Subcutaneous adipose tissue (tissue), 4 donors: ENCODE results near the gene NOTCH1. TPM values are rescaled to one million over a fixed set of nuclear protein-coding genes. Genes with fewer than 3 reads are reported as not detected.

Source experiments
- CTCF ChIP-seq: fragments of 450-650 bp; IDR thresholded peaks from one replicate; pipeline ENCODE4 v1.5.1; 2016; ENCODE audit warnings: low read depth, mild to moderate bottlenecking, control low read depth, antibody characterized with exemption, moderate library complexity
- total RNA-seq, 4 donors: library from RNA; depleted of rRNA; stranded (reverse); fragments of >200 nt; gene quantifications; one replicate each; pipeline ENCODE4 v1.1.0, GENCODE V29; 2016

NOTCH1 gene
- total RNA-seq, 4 donors from 2014 or later = 18.0 to 94.4 (median 21.3) TPM

- no peak for TF ChIP-seq CTCF
Observed at GRCh38 chr9:136530461-136531089, 15.3 kb downstream of the NOTCH1 start.

- TF ChIP-seq CTCF = no peak
Observed at GRCh38 chr9:136529516-136530460, 16.1 kb downstream of the NOTCH1 start.

DNA sequence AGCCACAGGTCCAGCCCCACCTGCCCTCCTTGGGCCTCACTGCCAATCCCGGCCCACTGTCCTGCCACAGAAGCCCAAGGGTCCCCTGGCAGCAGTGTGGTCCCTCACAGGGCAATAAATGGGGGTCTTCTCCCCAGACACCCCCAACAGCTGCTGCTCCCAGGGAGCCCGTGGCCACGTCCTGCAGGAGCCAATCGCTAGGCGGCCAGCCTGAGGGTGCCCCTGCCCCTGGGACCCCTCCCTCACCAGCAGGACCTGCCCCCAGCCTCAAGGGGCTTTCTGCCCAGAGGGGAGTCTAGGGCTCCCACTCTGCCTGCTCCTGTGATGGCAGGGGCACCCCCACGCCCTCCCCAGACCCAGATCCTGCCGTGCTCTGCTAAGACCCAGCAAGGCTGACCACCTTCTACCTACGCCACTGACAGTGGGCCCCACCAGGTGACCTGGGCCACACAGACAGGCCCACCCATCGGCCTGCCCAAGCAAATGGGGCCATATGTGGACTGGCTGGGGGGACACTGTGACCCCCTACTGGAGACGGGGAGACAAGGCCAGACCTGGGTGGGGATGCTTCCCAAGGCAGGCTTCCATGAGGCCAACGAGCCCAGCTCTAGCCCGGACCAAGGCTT is 17.0 kb downstream of the NOTCH1 start:
- TF ChIP-seq CTCF = no peak

DNA sequence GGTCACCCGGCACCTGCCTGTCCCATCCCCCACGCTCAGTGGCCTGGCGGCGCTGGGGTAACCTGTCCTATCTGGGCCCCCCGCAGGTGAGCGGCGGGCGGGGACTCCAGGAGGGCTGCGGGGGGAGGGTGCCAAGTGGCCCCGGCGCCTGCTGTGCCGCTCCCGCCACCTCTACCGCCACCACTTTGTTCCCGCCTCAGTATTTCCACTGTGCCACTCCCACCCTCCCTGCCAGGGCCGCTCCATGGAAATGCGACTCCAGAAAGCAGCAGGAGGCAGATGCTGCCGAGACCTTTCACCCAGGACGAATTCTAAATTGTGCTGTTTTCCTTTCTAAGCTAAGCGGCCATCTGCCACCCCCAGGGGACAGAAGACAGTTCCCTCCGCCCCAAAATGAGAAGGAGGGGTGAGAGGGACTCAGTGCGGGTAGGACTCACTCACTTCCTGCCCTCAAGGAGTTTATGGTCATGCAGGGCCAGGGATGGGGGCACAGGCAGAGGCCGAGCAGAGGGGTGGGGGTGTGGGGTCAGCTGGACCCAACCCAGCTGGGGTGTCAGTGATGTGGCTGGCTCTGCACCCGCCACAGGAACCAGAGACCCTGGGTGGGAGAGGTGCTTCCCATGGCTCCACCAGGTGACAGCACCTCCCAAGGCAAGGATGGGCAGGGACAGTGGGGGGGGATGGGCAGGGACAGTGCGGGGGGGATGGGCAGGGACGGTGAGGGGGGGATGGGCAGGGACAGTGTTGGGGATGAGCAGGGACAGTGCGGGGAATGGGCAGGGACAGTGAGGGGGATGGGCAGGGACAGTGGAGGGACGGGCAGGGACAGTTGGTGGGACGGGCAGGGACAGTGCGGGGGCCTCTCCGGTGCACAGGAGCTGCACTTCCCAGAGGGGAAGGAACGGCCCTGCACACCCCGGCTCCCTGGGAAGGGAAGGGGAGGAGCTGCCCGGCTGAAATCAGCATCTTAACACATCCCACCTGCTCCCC is 17.8 kb downstream of the NOTCH1 start:
- TF ChIP-seq CTCF = no peak

- no peak for TF ChIP-seq CTCF
Observed at GRCh38 chr9:136527131-136527530, 18.7 kb downstream of the NOTCH1 start.

DNA sequence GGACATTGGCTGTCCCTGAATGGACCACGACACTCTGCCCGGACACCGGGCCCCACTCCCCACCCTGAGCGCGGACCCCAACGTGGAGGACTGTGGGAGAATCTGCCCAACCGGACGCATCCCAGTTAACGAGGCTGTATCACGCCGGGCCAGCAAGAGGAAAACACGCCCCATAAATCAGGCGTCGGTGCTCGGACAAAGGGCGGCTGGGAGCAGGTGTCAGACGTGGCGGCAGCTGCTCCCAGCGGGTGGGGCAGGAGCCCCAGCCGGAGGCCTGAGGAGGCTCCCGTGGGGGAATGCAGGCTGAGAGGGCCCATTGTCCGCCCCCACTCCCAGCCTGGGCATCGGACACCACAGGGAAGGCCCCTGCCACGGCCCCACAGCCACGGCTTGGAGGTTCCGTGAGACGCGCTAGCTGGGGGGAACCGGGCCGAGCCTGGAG is 19.2 kb downstream of the NOTCH1 start:
- TF ChIP-seq CTCF = no peak
